Uterus (tissue), 2 donors: ENCODE results near the gene ATMIN.

Experiments
- POLR2A ChIP-seq, 2 donors: fragments of 450-650 bp; IDR thresholded peaks; one replicate each; pipeline ENCODE4 v1.6.1; 2016; ENCODE audit warnings: antibody characterized with exemption in 2 of 2, mild to moderate bottlenecking in 1 of 2, moderate library complexity in 1 of 2
- TF ChIP-seq, protein P1 (sequence below), 4 experiments: fragments of 200-600 bp in 2 of 4; fragments of 450-650 bp in 2 of 4; sonication (generic) in 2 of 4; IDR thresholded peaks; one replicate each; pipeline ENCODE4 v1.5.1; 2016 to 2019; ENCODE audit warnings: antibody characterized with exemption in 4 of 4, mild to moderate bottlenecking in 2 of 4, moderate library complexity in 1 of 4

DNA sequence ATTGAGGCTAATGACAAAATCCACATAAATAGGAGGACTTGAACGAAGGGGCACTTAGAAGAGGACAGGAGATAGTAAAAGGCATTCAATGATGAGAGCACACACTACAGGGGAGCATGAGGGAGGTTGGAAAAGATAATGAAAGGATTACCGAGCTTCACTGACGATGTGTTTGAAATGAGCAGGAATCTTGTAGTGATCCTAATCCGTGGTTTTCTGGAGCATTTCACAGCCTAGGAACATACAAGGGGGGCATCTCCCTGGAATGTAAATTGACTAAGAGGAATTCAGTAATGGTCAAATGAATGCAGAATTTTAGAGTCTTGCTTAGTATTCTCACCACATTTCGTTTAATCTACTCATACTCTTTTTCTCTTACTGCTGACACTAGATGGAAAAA lies 5.2 kb downstream of the ATMIN start:
- TF ChIP-seq, protein P1, sequence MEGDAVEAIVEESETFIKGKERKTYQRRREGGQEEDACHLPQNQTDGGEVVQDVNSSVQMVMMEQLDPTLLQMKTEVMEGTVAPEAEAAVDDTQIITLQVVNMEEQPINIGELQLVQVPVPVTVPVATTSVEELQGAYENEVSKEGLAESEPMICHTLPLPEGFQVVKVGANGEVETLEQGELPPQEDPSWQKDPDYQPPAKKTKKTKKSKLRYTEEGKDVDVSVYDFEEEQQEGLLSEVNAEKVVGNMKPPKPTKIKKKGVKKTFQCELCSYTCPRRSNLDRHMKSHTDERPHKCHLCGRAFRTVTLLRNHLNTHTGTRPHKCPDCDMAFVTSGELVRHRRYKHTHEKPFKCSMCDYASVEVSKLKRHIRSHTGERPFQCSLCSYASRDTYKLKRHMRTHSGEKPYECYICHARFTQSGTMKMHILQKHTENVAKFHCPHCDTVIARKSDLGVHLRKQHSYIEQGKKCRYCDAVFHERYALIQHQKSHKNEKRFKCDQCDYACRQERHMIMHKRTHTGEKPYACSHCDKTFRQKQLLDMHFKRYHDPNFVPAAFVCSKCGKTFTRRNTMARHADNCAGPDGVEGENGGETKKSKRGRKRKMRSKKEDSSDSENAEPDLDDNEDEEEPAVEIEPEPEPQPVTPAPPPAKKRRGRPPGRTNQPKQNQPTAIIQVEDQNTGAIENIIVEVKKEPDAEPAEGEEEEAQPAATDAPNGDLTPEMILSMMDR (IDR thresholded peaks at IDR 0.05) = no peak
- no peak for TF ChIP-seq POLR2A (IDR thresholded peaks at IDR 0.05)
